H7 (cell line): Measurements from ENCODE around the gene SYT7. TPM values are rescaled to one million over a fixed set of nuclear protein-coding genes. Genes with fewer than 3 reads are reported as not detected.
"Not testable (repeated sequence)": the region's sequence is repeated elsewhere in the genome, so short reads cannot be mapped to it uniquely, and the experiment has no call there.

Experiments used
- DNase-seq: peaks from one replicate; pipeline ENCODE4 v3.0.0; 2012
- H3K27me3 ChIP-seq: 2 replicates; pipeline ENCODE4 v1.6.0; 2011; ENCODE audit warnings: mild to moderate bottlenecking, low read length; ENCODE audit not compliant: control insufficient read depth, insufficient read depth
- H3K36me3 ChIP-seq: replicated peaks from 2 replicates; pipeline ENCODE4 v1.5.1; 2011; ENCODE audit warnings: low read length; ENCODE audit not compliant: control insufficient read depth, insufficient read depth
- H3K4me3 ChIP-seq: 2 replicates; pipeline ENCODE4 v1.5.1; 2011; ENCODE audit warnings: low read depth, mild to moderate bottlenecking, control low read depth, low read length, moderate library complexity; ENCODE audit not compliant: insufficient read depth
- total RNA-seq: library from RNA; depleted of rRNA; stranded (reverse); fragments of >200 nt; shearing (Covaris generic); gene quantifications from 2 replicates; pipeline ENCODE4 v1.2.3, GENCODE V29; 2014

The SYT7 gene
- total RNA-seq, 1 experiment from 2014 or later = 4.8 TPM

GRCh38 chr11:61614782-61615181 lies 33.9 kb upstream of the SYT7 start:
- H3K27me3 ChIP-seq, H3K4me3 ChIP-seq, DNase-seq, H3K36me3 ChIP-seq: not testable (repeated sequence)

- no peak for DNase-seq
- H3K27me3 ChIP-seq = no peaks in the 10 kb centered on the region
- no peaks in the 10 kb centered on the region for H3K36me3 ChIP-seq
- H3K4me3 ChIP-seq = no peak overlapping the region
These were observed 33.0 kb upstream of the SYT7 start for GRCh38 chr11:61613870-61614269.

GRCh38 chr11:61613051-61613450 lies 32.2 kb upstream of the SYT7 start:
- H3K4me3 ChIP-seq = no peak overlapping the region
- H3K36me3 ChIP-seq = no peaks in the 10 kb centered on the region
- no peaks in the 10 kb centered on the region for H3K27me3 ChIP-seq
- DNase-seq = no peak

- Histone ChIP-seq H3K27me3 (no peaks in the 10 kb centered on the region), H3K4me3 (no peak overlapping the region), H3K36me3 (no peaks in the 10 kb centered on the region)
- DNase-seq = peak; percentile 36
These were observed 30.4 kb upstream of the SYT7 start for GRCh38 chr11:61611309-61611708.

- H3K4me3 ChIP-seq = no peak overlapping the region
- DNase-seq = no peak
- no peaks in the 10 kb centered on the region for H3K36me3 ChIP-seq
- H3K27me3 ChIP-seq = no peaks in the 10 kb centered on the region
These were observed 30.0 kb upstream of the SYT7 start for GRCh38 chr11:61610905-61611304.

GRCh38 chr11:61609980-61610366 lies 29.1 kb upstream of the SYT7 start:
- Histone ChIP-seq H3K36me3 (no peaks in the 10 kb centered on the region), H3K27me3 (no peaks in the 10 kb centered on the region), H3K4me3 (no peak overlapping the region)
- DNase-seq = peak; percentile 89

DNA sequence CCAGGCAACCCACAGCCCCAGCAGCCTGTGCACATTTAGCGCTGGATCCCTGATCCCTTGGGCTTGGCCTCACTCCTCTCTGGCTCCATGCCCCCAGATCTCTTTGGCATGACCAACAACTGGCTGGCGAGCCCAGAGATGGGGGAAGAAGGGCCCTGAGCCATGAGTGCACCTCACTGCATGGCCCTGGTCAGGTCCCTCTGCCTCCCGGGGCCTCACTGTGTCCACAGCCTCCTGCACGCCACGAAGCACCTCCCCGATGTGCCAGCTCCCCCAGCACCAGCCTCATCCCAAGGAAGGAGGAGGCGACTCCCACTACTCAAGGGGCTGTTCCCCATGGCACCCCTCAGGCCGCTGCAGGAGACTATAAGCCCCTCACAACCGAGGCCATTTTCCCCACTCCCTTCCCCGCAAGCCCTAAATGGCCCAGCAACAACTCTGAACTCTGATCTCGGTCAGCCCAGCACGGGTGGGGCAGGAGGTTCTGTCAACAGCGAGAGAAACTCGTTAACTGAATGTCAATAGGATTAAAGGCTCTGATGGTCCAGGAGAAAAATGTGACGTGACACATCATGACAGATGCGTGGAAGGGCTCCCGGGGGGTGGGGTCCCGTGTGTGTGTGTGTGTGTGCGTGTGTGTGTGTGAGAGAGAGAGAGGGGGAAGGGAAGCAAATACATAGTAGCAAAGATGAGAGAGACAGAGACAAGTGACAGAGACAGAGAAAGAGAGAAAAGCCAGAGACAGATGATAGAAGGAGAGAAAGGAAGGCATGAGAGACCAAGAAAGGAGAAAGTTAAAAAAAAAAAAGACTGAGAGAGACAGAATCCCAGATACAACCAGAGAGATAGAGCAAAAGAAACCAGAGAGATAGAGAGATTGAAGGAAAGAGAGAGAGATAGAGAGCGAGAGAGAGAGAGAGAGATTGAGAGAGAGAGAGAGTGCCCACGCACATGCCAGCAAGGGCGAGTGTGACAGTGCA lies 28.4 kb upstream of the SYT7 start:
- DNase-seq = no peak
- Histone ChIP-seq H3K36me3 (no peaks in the 10 kb centered on the region), H3K27me3 (no peaks in the 10 kb centered on the region), H3K4me3 (no peak overlapping the region)

- Histone ChIP-seq H3K36me3 (no peaks in the 10 kb centered on the region), H3K4me3 (no peak overlapping the region), H3K27me3 (no peaks in the 10 kb centered on the region)
- DNase-seq = no peak
These were observed 27.2 kb upstream of the SYT7 start for GRCh38 chr11:61607920-61608599.

GRCh38 chr11:61607426-61607825 lies 26.6 kb upstream of the SYT7 start:
- no peaks in the 10 kb centered on the region for H3K36me3 ChIP-seq
- H3K4me3 ChIP-seq = no peak overlapping the region
- no peak for DNase-seq
- H3K27me3 ChIP-seq = no peaks in the 10 kb centered on the region

DNA sequence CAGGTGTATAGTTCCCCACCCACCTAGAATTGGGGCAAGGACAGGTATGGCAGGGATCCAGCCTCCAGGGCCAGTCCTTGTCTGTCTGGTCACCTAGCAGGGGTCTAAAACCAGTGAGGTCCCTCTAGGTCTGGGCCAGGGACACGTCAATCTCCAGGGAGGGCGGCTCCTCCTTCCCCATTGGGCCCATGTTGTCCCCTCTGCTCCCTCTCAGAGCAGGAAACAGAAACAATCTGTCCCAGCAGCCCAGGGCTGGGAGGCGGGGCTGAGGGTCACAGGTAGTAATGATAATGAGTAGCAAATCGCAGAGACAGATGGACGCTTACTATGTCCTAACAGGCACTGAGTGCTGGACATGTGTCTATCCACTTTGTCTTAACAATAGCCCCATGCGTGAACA lies 22.8 kb upstream of the SYT7 start:
- no peaks in the 10 kb centered on the region for H3K36me3 ChIP-seq
- peak; percentile 76 for DNase-seq
- no peaks in the 10 kb centered on the region; the same call in 1 of the 2 replicates for H3K27me3 ChIP-seq
- H3K4me3 ChIP-seq = no peak overlapping the region

DNA sequence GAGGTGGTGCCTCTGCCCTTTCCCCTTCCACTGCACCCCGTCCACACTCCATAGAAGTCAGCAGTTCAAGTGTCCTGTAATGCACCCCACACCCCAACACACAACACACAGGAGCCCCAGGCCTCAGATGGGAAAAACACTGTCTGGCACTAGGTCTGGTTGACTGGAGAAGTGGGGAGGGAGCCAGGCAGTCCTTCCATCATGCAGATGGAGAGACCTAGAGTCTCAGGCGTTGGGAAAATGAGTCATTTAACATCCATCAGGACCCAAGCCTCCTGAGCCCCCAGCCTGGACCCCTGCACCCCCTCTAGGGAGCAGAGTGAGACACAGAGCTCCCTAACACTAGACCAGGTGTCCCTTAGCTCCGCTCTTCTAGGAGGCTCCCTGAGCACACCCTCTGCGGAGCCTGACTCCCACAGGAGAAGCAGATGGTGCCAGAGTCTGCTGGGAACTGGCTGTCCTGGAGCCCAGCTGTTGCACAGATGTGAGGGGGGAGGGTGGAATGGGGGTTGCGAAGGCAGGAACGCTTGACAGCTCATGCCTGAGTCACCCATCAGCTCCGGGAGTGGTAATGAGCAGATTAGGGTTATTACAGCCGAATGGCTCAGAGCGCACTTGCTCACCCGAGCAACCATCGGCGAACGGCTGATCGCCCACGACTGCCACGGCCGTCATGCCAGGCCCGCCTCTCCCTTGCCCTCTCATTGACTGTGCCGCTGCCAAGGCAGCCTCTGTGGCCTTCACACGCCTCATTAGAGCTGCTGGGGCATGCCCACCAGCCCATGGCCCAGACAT lies 22.1 kb upstream of the SYT7 start:
- peak; percentile 52 for DNase-seq
- H3K36me3 ChIP-seq = no peaks in the 10 kb centered on the region
- no peaks in the 10 kb centered on the region; the same call in 1 of the 2 replicates for H3K27me3 ChIP-seq
- H3K4me3 ChIP-seq = no peak overlapping the region

DNA sequence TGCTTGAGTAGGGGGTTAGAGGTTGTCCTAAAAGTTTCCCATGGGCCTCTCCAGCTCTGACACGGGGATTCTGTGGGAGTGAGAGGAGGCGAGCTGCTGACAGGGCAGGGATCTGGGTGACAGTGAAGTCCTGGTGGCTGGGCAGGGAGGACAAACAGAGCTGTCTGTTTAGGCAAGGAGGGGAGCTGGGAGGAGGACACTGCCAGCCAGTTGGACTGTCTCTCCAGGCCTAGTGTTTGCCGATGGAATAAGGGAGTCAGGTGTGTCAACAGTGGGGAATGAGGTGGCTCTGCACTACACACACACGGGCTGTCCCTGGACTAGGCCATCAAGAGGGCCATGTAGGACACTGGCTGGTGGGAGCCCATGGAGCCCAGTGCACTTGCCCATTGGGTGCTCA lies 20.6 kb upstream of the SYT7 start:
- Histone ChIP-seq H3K4me3 (no peak overlapping the region), H3K27me3 (no peaks in the 10 kb centered on the region; the same call in 1 of the 2 replicates)

DNA sequence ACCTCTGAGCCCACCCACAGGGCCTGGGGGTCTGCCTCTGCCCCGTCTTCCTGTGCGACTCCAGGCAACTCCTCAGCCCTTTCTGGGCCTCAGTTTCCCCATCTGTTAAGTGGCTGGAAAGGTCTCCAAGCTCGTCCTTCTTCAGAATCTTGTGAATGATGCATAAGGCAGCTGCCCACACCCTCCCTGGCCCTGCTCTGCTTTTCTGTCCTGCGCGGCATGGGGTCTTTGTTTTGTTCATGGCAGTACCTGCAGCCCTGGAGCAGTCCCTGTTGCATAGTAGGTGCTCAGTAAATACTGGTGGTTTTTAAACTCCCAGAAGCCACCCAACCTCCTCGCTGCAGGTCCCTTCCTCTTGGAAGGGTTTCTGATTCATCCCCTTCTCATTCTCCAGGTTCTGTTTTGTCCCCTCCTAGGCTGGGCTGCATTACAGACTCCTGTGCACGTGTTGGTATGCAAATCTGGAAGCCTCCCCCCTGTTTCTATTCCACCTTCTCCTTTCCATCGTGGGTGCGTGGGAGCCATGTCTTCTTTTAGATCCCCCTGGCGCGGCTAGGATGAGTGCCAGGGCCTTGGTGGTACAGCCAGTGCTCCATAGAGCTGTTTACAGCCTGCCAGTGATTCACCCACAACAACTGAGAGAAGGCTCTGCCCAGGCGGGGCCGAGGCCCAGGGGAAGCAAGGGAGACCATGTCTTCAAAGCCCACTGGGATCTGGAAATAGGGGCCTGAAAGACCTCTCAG lies 19.3 kb upstream of the SYT7 start:
- no peak overlapping the region for H3K4me3 ChIP-seq
- peak; percentile 76 for DNase-seq
- no peaks in the 10 kb centered on the region; the same call in 1 of the 2 replicates for H3K27me3 ChIP-seq
- no peaks in the 10 kb centered on the region for H3K36me3 ChIP-seq

More for the DNA sequence above, 20.6 kb upstream of the SYT7 start:
- no peak for DNase-seq
- H3K36me3 ChIP-seq = no peaks in the 10 kb centered on the region
